HG03520 (cell line): ENCODE data around the gene ADAMTS8.

Experiments used
- ATAC-seq: cut with Tn5 transposase; IDR thresholded peaks from one replicate; pipeline ENCODE4 v1.9.1; 2021; ENCODE audit warnings: mild to moderate bottlenecking, moderate library complexity; ENCODE audit not compliant: unreplicated experiment

Gene ADAMTS8

GRCh38 chr11:130428316-130429119 lies at the start of gene ADAMTS8:
ADAMTS8 (minus strand) TSS chr11:130428609; CDS start chr11:130428286, 323 bp downstream.
- no peak for ATAC-seq

GRCh38 chr11:130477586-130478203 lies 49.3 kb upstream of the ADAMTS8 start:
- no peak for ATAC-seq

- no peak for ATAC-seq
Observed at GRCh38 chr11:130476922-130477491, 48.6 kb upstream of the ADAMTS8 start.

GRCh38 chr11:130476200-130476921 lies 48.0 kb upstream of the ADAMTS8 start:
- no peak for ATAC-seq

GRCh38 chr11:130475426-130476053 lies 47.1 kb upstream of the ADAMTS8 start:
- no peak for ATAC-seq

- no peak for ATAC-seq
Observed at GRCh38 chr11:130474637-130475400, 46.4 kb upstream of the ADAMTS8 start.

- no peak for ATAC-seq
Observed at GRCh38 chr11:130473795-130474377, 45.5 kb upstream of the ADAMTS8 start.

GRCh38 chr11:130473056-130473794 lies 44.8 kb upstream of the ADAMTS8 start:
- ATAC-seq = no peak

- no peak for ATAC-seq
Observed at GRCh38 chr11:130472434-130472961, 44.1 kb upstream of the ADAMTS8 start.

- ATAC-seq = no peak
Observed at GRCh38 chr11:130471731-130472433, 43.5 kb upstream of the ADAMTS8 start.

- no peak for ATAC-seq
Observed at GRCh38 chr11:130470832-130471706, 42.7 kb upstream of the ADAMTS8 start.

GRCh38 chr11:130469181-130469580 lies 40.8 kb upstream of the ADAMTS8 start:
- ATAC-seq = no peak

- ATAC-seq = no peak
Observed at GRCh38 chr11:130467116-130467900, 38.9 kb upstream of the ADAMTS8 start.

- no peak for ATAC-seq
Observed at GRCh38 chr11:130465263-130465662, 36.9 kb upstream of the ADAMTS8 start.

- ATAC-seq = no peak
Observed at GRCh38 chr11:130464291-130464812, 35.9 kb upstream of the ADAMTS8 start.

- no peak for ATAC-seq
Observed at GRCh38 chr11:130462931-130463330, 34.5 kb upstream of the ADAMTS8 start.
